GM19372 (cell line): ENCODE results near the gene ATP6V1F.

Source experiments
- ATAC-seq: cut with Tn5 transposase; IDR thresholded peaks from one replicate; pipeline ENCODE4 v1.9.1; 2021; ENCODE audit warnings: mild to moderate bottlenecking, low read depth, moderate library complexity; ENCODE audit not compliant: unreplicated experiment

The ATP6V1F gene

GRCh38 chr7:128847721-128848211 lies 14.9 kb upstream of the ATP6V1F start:
- no peak for ATAC-seq

GRCh38 chr7:128848289-128849155 lies 14.1 kb upstream of the ATP6V1F start:
- ATAC-seq, result no peak

GRCh38 chr7:128849156-128849515 lies 13.5 kb upstream of the ATP6V1F start:
- ATAC-seq, result no peak

- no peak for ATAC-seq
Measured at GRCh38 chr7:128849804-128850490, 12.7 kb upstream of the ATP6V1F start.

GRCh38 chr7:128852537-128853254 lies 10.0 kb upstream of the ATP6V1F start:
- no peak for ATAC-seq

- no peak for ATAC-seq
Measured at GRCh38 chr7:128853799-128854198, 8.9 kb upstream of the ATP6V1F start.

- ATAC-seq, result no peak
Measured at GRCh38 chr7:128854396-128854795, 8.3 kb upstream of the ATP6V1F start.

GRCh38 chr7:128855559-128855958 lies 7.1 kb upstream of the ATP6V1F start:
- ATAC-seq, result no peak

- ATAC-seq, result no peak
Measured at GRCh38 chr7:128856001-128856718, 6.5 kb upstream of the ATP6V1F start.

GRCh38 chr7:128858380-128859231 lies 4.0 kb upstream of the ATP6V1F start:
- no peak for ATAC-seq

GRCh38 chr7:128859232-128860157 lies 3.2 kb upstream of the ATP6V1F start:
- no peak for ATAC-seq

GRCh38 chr7:128860158-128861073 lies 2.2 kb upstream of the ATP6V1F start:
- no peak for ATAC-seq

GRCh38 chr7:128861957-128862570 lies 592 bp upstream of the ATP6V1F start:
- ATAC-seq, result no peak

GRCh38 chr7:128863433-128863989 lies 855 bp downstream of the ATP6V1F start:
- no peak for ATAC-seq

- no peak for ATAC-seq
Measured at GRCh38 chr7:128865303-128865702, 2.6 kb downstream of the ATP6V1F start.

- no peak for ATAC-seq
Measured at GRCh38 chr7:128865996-128866877, 3.6 kb downstream of the ATP6V1F start.
